ENCODE data around the gene EFCAB10.
"Not testable (repeated sequence)": the region's sequence is repeated elsewhere in the genome, so short reads cannot be mapped to it uniquely, and the experiment has no call there.

The EFCAB10 gene

DNA sequence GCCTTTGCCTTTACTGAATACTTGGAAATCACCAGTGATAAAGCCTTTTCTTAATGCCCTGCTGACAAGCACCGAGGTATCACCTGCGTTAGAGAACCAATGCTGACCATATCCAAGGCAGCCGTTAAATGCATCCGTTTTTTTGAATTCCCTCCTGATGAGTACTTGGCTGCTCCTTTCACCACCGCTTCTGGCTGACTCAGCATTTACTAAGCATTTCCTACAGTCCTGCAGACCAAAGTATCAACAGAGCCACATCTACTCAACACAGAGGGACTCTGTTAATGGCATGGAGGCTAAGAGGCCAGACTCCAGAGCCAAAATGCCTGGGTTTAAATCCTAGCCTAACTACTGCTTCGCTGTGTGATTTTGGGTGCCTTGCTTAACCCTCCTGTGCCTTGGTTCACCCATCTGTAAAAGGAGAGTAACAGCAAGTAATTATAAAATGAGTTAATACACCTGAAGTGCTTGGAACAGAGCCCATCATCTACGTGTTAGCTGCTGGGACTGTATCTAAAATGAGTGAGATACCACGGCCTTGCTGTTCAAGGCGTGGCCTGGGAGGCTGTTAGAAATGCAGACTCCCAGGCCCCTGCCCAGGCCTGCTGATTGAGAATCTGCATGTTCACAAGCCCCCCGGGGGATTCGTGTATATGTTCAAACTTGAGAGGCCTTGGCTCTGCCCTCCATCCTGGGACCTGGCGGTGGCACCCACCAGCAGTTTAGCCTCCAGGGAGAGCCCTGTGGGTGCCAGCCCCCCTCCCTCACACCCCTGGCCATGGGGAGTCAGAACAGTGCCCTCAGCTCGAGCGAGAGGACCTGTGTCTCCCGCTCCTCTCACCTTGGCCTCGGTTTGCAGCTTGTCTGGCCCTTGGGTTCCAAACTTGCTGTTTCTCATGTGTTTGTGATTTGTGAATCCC, 30.8 kb upstream of the EFCAB10 start:
- intact Hi-C loops (cut with micrococcal nuclease), result no loop called here
- no peaks in the 10 kb centered on the region for H3K9me3 Mint-ChIP-seq
- peaks cover 9% of the 10 kb centered on the region for H3K4me1 Mint-ChIP-seq (ENCODE audit: low read depth)
- no peaks in the 10 kb centered on the region for H3K27me3 Mint-ChIP-seq
- H3K36me3 Mint-ChIP-seq (ENCODE audit: low read depth), result peaks cover 78% of the 10 kb centered on the region
- H3K27ac Mint-ChIP-seq, result no peak overlapping the region
- H3K4me3 Mint-ChIP-seq, result no peak overlapping the region

DNA sequence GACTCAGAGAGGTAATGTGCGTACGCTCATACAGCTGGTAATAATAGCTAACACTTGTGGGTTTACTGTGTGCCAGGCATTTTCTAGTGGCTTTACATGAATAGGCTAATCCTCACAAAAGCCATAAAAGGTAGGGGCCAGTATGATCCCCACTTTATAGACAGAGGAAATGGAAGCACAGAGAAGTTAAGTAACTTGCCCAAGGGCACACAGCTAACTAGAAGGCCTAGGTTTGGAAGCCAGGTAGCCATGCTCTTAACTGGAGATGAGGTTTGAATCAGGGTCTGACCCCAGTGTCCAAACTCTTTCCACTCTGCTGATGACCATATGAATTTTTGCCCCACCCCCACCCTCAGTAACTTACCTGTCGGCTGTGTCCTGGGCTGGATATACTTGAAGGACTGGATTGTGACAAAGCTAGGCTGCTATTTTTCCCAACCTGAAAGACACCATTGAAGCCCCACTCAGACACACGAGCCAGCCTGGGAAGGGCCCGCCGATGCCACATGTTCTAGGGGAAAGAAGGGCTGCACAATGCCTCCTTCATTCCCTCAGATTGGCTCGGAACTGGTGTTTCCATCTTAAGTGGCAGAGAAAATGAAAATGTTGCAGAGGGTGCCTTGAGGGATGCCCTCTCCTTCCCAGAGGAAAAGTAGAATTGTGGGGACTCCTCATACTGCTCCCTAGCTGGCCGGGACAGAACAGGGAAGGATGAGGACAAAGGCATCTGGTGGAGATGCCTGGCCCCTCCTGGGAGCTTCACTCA, 29.1 kb upstream of the EFCAB10 start:
- peaks cover 71% of the 10 kb centered on the region for H3K36me3 Mint-ChIP-seq (ENCODE audit: low read depth)
- no peaks in the 10 kb centered on the region for H3K27me3 Mint-ChIP-seq
- intact Hi-C loops (cut with micrococcal nuclease), result no loop called here
- no peak overlapping the region for H3K4me3 Mint-ChIP-seq
- H3K27ac Mint-ChIP-seq, result no peak overlapping the region
- peaks cover 9% of the 10 kb centered on the region for H3K4me1 Mint-ChIP-seq (ENCODE audit: low read depth)
- H3K9me3 Mint-ChIP-seq, result no peaks in the 10 kb centered on the region

DNA sequence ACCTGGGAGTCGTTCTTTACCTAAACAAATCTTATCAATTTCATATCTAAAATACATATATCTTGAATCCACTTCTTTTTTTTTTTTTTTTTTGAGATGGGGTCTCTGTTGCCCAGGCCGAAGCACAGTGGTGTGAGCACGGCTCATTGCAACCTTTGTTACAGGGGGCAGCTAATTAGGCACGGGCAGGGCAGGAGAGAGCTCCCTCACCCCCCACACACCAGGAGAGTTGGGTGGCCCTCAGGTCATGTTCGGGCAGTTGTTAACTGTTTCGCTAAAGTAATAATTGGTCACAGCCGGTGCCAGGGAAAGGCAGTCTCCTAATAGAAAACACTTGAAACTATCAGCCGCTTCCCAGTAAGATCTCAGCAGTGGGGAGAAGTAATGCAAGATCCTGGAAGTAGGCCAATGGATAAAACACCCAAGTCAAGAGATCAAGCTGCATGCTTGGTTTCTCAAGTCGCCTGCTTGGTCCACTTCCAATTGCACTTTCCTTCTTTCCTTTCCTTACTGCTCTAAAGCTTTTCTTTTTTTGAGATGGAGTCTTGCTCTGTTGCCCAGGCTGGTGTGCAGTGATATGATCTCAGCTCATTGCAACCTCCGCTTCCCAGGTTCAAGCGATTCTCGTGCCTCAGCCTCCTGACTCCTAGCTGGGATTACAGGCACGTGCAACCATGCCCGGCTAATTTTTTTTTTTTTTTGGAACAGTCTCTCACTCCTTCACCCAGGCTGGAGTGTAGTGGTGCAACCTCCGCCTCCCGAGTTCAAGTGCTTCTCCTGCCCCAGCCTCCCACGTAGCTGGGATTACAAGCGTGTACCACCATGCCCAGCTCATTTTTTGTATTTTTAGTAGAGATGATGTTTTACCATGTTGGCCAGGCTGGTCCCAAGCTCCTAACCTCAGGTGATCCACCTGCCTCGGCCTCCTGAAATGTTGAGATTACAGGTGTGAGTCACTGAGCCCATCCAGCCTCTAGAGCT, 21.3 kb upstream of the EFCAB10 start:
- peaks cover 6% of the 10 kb centered on the region for H3K27me3 Mint-ChIP-seq
- no peak overlapping the region for H3K4me3 Mint-ChIP-seq
- H3K27ac Mint-ChIP-seq, result no peak overlapping the region
- H3K9me3 Mint-ChIP-seq, result no peaks in the 10 kb centered on the region
- peaks cover 25% of the 10 kb centered on the region for H3K36me3 Mint-ChIP-seq (ENCODE audit: low read depth)
- intact Hi-C loops (cut with micrococcal nuclease), result no loop called here
- H3K4me1 Mint-ChIP-seq (ENCODE audit: low read depth), result no peaks in the 10 kb centered on the region

- Mint-ChIP-seq H3K27me3 (peaks cover 11% of the 10 kb centered on the region), H3K27ac (no peak overlapping the region), H3K9me3 (no peaks in the 10 kb centered on the region), H3K36me3 (ENCODE audit: low read depth) (peaks cover 10% of the 10 kb centered on the region), H3K4me3 (no peak overlapping the region), H3K4me1 (ENCODE audit: low read depth) (no peaks in the 10 kb centered on the region)
- intact Hi-C loops (cut with micrococcal nuclease), result no loop called here
Observed at GRCh38 chr7:105600720-105601550, 19.6 kb upstream of the EFCAB10 start.

DNA sequence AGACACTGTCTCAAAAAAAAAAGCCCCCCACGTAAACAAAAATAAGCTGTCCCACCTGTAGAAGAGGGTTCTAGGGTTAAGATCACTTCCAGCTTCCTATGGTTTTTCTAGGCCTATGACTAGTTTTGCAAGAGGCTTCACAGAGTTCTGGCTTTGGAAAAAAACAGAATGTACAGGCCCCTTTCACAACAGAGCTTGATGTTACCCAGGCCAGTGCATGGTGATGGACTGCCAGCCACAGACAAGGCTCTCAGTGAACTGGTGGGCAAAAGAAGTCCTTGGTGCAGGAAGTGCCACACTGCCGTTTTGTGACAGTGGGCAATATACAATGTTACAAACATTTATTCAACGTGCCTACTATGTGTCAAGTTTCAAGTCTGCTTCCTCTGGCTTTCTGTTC, 18.3 kb upstream of the EFCAB10 start:
- intact Hi-C loops (cut with micrococcal nuclease), result no loop called here
- Mint-ChIP-seq H3K36me3 (ENCODE audit: low read depth) (peaks cover 2% of the 10 kb centered on the region), H3K4me1 (ENCODE audit: low read depth) (no peaks in the 10 kb centered on the region), H3K4me3 (no peak overlapping the region), H3K27me3 (peaks cover 11% of the 10 kb centered on the region), H3K9me3 (no peaks in the 10 kb centered on the region), H3K27ac (no peak overlapping the region)

- H3K27ac Mint-ChIP-seq; intact Hi-C loops (cut with micrococcal nuclease); H3K9me3 Mint-ChIP-seq; H3K36me3 Mint-ChIP-seq (ENCODE audit: low read depth); H3K4me3 Mint-ChIP-seq; H3K4me1 Mint-ChIP-seq (ENCODE audit: low read depth): not testable (repeated sequence)
- H3K27me3 Mint-ChIP-seq, result peaks cover 11% of the 10 kb centered on the region
Observed at GRCh38 chr7:105599080-105599479, 17.8 kb upstream of the EFCAB10 start.

- intact Hi-C loops (cut with micrococcal nuclease), result no loop called here
- no peaks in the 10 kb centered on the region for H3K9me3 Mint-ChIP-seq
- H3K4me3 Mint-ChIP-seq, result no peak overlapping the region
- H3K4me1 Mint-ChIP-seq (ENCODE audit: low read depth), result no peaks in the 10 kb centered on the region
- H3K36me3 Mint-ChIP-seq (ENCODE audit: low read depth), result no peaks in the 10 kb centered on the region
- H3K27ac Mint-ChIP-seq, result no peak overlapping the region
- H3K27me3 Mint-ChIP-seq, result peaks cover 11% of the 10 kb centered on the region
Observed at GRCh38 chr7:105596866-105597265, 15.6 kb upstream of the EFCAB10 start.

GRCh38 chr7:105594034-105594433, 12.7 kb upstream of the EFCAB10 start:
- peaks cover 9% of the 10 kb centered on the region for H3K27me3 Mint-ChIP-seq
- no peak overlapping the region for H3K27ac Mint-ChIP-seq
- H3K9me3 Mint-ChIP-seq, result no peaks in the 10 kb centered on the region
- no peaks in the 10 kb centered on the region for H3K36me3 Mint-ChIP-seq (ENCODE audit: low read depth)
- no peaks in the 10 kb centered on the region for H3K4me1 Mint-ChIP-seq (ENCODE audit: low read depth)
- intact Hi-C loops (cut with micrococcal nuclease), result no loop called here
- no peak overlapping the region for H3K4me3 Mint-ChIP-seq

DNA sequence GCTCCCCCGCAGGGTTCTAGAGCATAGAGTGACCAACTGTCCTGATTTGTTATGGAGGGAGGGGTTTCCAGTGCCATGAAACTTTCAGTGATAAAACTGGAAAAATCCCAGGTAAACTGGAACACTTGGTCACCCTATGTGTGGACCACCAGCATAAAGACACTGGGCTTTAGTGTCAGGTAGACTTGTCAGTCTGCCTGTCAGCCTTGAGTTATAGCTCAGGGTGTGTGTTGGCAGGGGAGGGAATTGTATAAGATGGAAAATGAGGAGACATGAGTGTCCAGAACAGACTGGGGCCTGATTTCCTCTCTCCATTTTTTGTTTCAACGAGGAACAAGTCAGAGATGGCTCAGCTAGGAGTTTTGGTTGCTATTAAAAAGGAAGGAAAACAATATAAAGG, 10.2 kb upstream of the EFCAB10 start:
- Mint-ChIP-seq H3K9me3 (no peaks in the 10 kb centered on the region), H3K27ac (no peak overlapping the region), H3K4me1 (ENCODE audit: low read depth) (no peaks in the 10 kb centered on the region), H3K4me3 (no peak overlapping the region), H3K36me3 (ENCODE audit: low read depth) (no peaks in the 10 kb centered on the region), H3K27me3 (peaks cover 2% of the 10 kb centered on the region)
- intact Hi-C loops (cut with micrococcal nuclease), result no loop called here

DNA sequence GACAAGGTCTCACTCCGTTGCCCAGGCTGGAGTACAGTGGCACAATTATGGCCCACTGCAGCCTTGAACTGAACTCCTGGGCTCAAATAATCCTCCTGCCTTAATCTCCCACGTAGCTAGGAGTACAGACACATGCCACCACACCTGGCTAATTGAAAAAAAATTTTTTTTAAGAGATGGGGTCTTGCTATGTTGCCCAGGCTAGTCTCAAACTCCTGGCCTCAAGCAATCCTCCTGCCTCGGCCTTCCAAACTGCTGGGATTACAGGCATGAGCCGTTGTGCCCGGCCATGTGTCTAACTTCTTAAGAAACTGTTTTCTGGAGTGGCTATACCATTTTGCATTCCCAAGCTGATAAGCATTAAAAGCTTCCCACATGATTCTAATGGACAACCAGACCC, 9.5 kb upstream of the EFCAB10 start:
- Mint-ChIP-seq H3K4me1 (ENCODE audit: low read depth) (no peaks in the 10 kb centered on the region), H3K36me3 (ENCODE audit: low read depth) (no peaks in the 10 kb centered on the region), H3K27me3 (peaks cover 2% of the 10 kb centered on the region), H3K9me3 (no peaks in the 10 kb centered on the region), H3K27ac (no peak overlapping the region), H3K4me3 (no peak overlapping the region)
- intact Hi-C loops (cut with micrococcal nuclease), result no loop called here

- no peak overlapping the region for H3K27ac Mint-ChIP-seq
- H3K4me1 Mint-ChIP-seq (ENCODE audit: low read depth), result no peaks in the 10 kb centered on the region
- peaks cover 2% of the 10 kb centered on the region for H3K27me3 Mint-ChIP-seq
- no peak overlapping the region for H3K4me3 Mint-ChIP-seq
- no peaks in the 10 kb centered on the region for H3K36me3 Mint-ChIP-seq (ENCODE audit: low read depth)
- peaks cover 5% of the 10 kb centered on the region for H3K9me3 Mint-ChIP-seq
- intact Hi-C loops (cut with micrococcal nuclease), result no loop called here
Observed at GRCh38 chr7:105589356-105590077, 8.2 kb upstream of the EFCAB10 start.

- intact Hi-C loops (cut with micrococcal nuclease), result no loop called here
- no peaks in the 10 kb centered on the region for H3K36me3 Mint-ChIP-seq (ENCODE audit: low read depth)
- peaks cover 14% of the 10 kb centered on the region for H3K9me3 Mint-ChIP-seq
- no peak overlapping the region for H3K4me3 Mint-ChIP-seq
- H3K27me3 Mint-ChIP-seq, result peaks cover 2% of the 10 kb centered on the region
- no peak overlapping the region for H3K27ac Mint-ChIP-seq
- no peaks in the 10 kb centered on the region for H3K4me1 Mint-ChIP-seq (ENCODE audit: low read depth)
Observed at GRCh38 chr7:105587909-105588635, 6.8 kb upstream of the EFCAB10 start.
